Loucy (cell line): ENCODE results near the gene FGF22.

Experiments used
- EZH2phosphoT487 ChIP-seq: fragments of 200-600 bp; IDR thresholded peaks from 2 replicates; pipeline ENCODE4 v1.6.1; 2018; ENCODE audit warnings: antibody characterized with exemption, mild to moderate bottlenecking, moderate library complexity, borderline replicate concordance
- TF ChIP-seq, protein P1 (sequence below): fragments of 200-600 bp; sonication (generic); conservative IDR thresholded peaks from 2 replicates; pipeline ENCODE4 v1.5.1; 2014; ENCODE audit warnings: mild to moderate bottlenecking, antibody characterized with exemption, low read length

DNA sequence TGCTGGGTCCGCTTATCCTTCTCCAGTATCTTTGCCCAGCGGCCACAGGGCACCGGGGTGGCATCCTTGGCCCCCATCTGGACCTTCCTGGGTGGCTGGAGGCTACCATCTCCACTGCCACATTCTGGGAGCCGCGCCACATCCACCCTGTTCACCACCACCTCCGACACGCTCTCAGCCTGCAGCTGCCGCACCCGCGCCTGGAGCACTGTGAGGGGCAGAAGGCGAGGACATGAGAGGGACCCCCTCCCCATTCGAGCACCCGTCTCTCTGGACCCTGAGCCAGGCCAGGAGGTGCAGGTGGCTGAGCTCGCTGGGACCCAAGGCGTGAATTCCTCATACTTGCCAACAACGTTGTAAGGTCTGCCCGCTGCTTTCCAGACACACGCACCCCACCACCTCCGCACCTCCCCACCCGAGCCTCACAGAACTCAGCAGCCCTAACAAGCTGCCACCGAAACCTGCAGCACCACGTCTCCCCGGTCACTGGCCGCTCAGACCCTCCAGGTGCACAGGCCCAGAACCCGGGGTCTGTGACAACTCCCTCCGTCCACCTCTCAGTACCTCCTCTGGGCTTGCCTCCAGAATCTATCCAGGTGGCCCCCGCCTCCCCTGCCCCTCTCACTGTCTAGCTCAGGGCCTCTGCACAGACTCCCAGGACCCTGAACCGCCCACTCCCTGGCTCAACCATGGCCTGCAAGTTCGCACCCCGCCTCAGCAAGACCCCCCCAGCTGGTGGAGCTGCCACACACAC lies 9.5 kb upstream of the FGF22 start:
- TF ChIP-seq, protein P1, sequence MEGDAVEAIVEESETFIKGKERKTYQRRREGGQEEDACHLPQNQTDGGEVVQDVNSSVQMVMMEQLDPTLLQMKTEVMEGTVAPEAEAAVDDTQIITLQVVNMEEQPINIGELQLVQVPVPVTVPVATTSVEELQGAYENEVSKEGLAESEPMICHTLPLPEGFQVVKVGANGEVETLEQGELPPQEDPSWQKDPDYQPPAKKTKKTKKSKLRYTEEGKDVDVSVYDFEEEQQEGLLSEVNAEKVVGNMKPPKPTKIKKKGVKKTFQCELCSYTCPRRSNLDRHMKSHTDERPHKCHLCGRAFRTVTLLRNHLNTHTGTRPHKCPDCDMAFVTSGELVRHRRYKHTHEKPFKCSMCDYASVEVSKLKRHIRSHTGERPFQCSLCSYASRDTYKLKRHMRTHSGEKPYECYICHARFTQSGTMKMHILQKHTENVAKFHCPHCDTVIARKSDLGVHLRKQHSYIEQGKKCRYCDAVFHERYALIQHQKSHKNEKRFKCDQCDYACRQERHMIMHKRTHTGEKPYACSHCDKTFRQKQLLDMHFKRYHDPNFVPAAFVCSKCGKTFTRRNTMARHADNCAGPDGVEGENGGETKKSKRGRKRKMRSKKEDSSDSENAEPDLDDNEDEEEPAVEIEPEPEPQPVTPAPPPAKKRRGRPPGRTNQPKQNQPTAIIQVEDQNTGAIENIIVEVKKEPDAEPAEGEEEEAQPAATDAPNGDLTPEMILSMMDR, result no peak
- no peak for TF ChIP-seq EZH2phosphoT487
